Cerebellar cortex (tissue), 1 donor: ENCODE data around the gene HNRNPA0.
"Not testable (repeated sequence)": the region's sequence is repeated elsewhere in the genome, so short reads cannot be mapped to it uniquely, and the experiment has no call there.

Experiments
- DNase-seq: peaks from one replicate; pipeline ENCODE4 v3.0.0-alpha.2; 2015; ENCODE audit warnings: low spot score

Gene HNRNPA0

GRCh38 chr5:137754188-137754960 lies at the start of gene HNRNPA0:
TSS of gene HNRNPA0 (minus strand) at chr5:137754363. CDS start at chr5:137754066, 297 bp downstream.
- peak; percentile 97 for DNase-seq

- DNase-seq: no peak
Measured at GRCh38 chr5:137802282-137803210, 48.4 kb upstream of the HNRNPA0 start.

GRCh38 chr5:137800700-137801411 lies 46.7 kb upstream of the HNRNPA0 start:
- no peak for DNase-seq

- no peak for DNase-seq
Measured at GRCh38 chr5:137796279-137796678, 42.1 kb upstream of the HNRNPA0 start.

- DNase-seq: no peak
Measured at GRCh38 chr5:137794863-137795262, 40.7 kb upstream of the HNRNPA0 start.

- no peak for DNase-seq
Measured at GRCh38 chr5:137792303-137792702, 38.1 kb upstream of the HNRNPA0 start.

GRCh38 chr5:137791799-137792198 lies 37.6 kb upstream of the HNRNPA0 start:
- no peak for DNase-seq

- DNase-seq: no peak
Measured at GRCh38 chr5:137791387-137791786, 37.2 kb upstream of the HNRNPA0 start.

GRCh38 chr5:137788560-137788959 lies 34.4 kb upstream of the HNRNPA0 start:
- DNase-seq: not testable (repeated sequence)

GRCh38 chr5:137782984-137783536 lies 28.9 kb upstream of the HNRNPA0 start:
- DNase-seq: no peak

GRCh38 chr5:137782055-137782454 lies 27.9 kb upstream of the HNRNPA0 start:
- no peak for DNase-seq

GRCh38 chr5:137778772-137779564 lies 24.8 kb upstream of the HNRNPA0 start:
- DNase-seq: peak; percentile 86

- not testable (repeated sequence) for DNase-seq
Measured at GRCh38 chr5:137767937-137768336, 13.8 kb upstream of the HNRNPA0 start.

GRCh38 chr5:137761566-137761965 lies 7.4 kb upstream of the HNRNPA0 start:
- no peak for DNase-seq

GRCh38 chr5:137760719-137761516 lies 6.8 kb upstream of the HNRNPA0 start:
- no peak for DNase-seq

GRCh38 chr5:137760294-137760693 lies 6.1 kb upstream of the HNRNPA0 start:
- no peak for DNase-seq

- no peak for DNase-seq
Measured at GRCh38 chr5:137758715-137759306, 4.6 kb upstream of the HNRNPA0 start.

GRCh38 chr5:137758121-137758520 lies 4.0 kb upstream of the HNRNPA0 start:
- DNase-seq: no peak

- DNase-seq: no peak
Measured at GRCh38 chr5:137757634-137758033, 3.5 kb upstream of the HNRNPA0 start.
